GM21528 (cell line): ENCODE data around the gene LILRA5.
"Not testable (repeated sequence)": the region's sequence is repeated elsewhere in the genome, so short reads cannot be mapped to it uniquely, and the experiment has no call there.

Experiments used
- ATAC-seq: cut with Tn5 transposase; IDR thresholded peaks from one replicate; pipeline ENCODE4 v1.9.1; 2021; ENCODE audit warnings: mild to moderate bottlenecking, moderate library complexity; ENCODE audit not compliant: unreplicated experiment, low FRiP score

The LILRA5 gene

DNA sequence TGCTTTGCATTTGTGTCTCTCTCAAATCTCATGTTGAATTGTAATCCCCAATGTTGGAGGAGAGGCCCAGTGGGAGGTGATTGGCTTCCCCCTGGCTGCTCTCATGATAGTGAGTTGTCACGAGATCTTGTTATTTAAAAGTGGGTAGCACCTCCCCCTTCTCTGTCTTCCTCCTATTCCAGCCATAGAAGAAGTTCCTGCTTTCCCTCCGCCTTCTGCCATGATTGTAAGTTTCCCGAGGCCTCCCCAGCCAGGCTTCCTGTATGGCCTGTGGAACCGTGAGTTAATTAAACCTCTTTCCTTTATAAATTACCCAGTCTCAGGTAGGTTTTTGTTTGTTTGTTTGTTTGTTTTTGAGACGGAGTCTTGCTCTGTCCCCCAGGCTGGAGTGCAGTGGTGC, 22.2 kb upstream of the LILRA5 start:
- ATAC-seq = no peak

GRCh38 chr19:54333586-54334298, 20.8 kb upstream of the LILRA5 start:
- no peak for ATAC-seq

- ATAC-seq = no peak
Measured at GRCh38 chr19:54332149-54332548, 19.2 kb upstream of the LILRA5 start.

GRCh38 chr19:54331626-54332025, 18.7 kb upstream of the LILRA5 start:
- no peak for ATAC-seq

GRCh38 chr19:54329476-54330165, 16.7 kb upstream of the LILRA5 start:
- no peak for ATAC-seq

DNA sequence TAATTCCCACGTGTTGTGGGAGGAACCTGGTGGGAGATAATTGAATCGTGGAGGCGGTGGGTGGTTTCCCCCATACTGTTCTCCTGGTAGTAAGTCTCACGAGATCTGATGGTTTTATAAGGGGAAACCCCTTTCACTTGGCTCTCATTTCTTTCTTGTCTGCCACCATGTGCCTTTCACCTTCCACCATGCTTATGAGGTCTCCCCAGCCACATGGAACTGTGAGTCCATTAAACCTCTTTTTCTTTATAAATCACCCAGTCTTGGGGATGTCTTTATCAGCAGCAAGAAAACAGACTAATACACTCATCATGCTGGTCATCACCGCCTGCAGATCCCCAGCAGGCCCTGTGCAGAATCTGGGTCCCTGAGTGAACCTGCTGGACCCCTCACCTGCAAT, 15.8 kb upstream of the LILRA5 start:
- not testable (repeated sequence) for ATAC-seq

GRCh38 chr19:54325631-54326030, 12.7 kb upstream of the LILRA5 start:
- no peak for ATAC-seq

DNA sequence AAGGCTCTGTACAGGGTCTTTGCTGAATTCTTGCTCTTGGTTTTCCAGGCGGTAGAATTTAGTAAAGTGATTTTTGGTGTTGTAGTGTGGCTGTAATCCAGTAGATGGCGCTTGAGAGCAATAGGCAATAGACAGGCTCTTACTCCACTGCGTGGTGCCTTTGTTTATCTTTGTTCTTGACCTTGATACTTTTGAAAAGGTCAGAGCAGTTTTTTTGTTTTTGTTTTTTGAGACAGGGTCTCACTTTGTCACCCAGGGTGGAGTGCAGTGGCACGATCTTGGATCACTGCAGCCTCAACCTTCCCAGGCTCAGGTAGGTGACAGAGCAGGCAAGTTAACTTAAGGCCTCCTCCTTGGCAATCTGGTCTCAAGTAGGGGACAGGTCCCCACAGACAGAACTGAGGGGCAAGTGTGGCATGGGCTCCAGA, 12.2 kb upstream of the LILRA5 start:
- ATAC-seq = no peak

DNA sequence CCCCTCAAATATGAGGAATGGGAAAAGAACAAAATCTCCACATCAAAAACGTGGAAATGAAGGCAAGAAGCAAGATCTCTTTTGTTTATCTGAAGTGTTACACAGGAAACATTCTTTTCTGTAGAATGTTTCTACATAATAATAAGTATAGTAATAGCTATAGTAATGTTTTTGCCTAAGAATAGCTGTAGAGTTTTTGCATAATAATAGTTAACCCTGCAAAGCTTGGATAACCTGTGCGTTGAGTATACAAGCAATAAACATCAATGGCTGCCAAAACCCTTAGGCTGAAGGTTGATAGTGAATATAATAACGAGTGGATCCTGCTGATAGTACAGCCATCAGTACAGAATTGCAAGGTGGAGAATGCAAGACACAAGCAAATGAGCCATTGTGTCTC, 11.1 kb upstream of the LILRA5 start:
- ATAC-seq = no peak

- not testable (repeated sequence) for ATAC-seq
Measured at GRCh38 chr19:54322934-54323333, 10.0 kb upstream of the LILRA5 start.

DNA sequence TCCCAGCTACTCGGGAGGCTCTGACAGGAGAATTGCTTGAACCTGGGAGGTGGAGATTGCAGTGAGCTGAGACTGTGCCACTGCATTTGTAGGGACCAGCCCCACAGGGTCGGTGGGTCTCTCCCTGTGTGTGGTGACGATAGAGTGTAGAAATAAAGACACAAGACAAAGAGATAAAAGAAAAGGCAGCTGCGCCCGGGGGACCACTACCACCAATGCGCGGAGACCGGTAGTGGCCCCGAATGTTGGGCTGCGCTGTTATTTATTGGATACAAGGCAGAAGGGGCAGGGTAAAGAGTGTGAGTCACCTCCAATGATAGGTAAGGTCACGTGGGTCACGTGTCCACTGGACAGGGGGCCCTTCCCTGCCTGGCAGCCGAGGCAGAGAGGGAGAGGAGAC, 9.3 kb upstream of the LILRA5 start:
- not testable (repeated sequence) for ATAC-seq

- no peak for ATAC-seq
Measured at GRCh38 chr19:54319892-54320670, 7.1 kb upstream of the LILRA5 start.

- no peak for ATAC-seq
Measured at GRCh38 chr19:54319049-54319448, 6.1 kb upstream of the LILRA5 start.

GRCh38 chr19:54317965-54318240, 4.9 kb upstream of the LILRA5 start:
- no peak for ATAC-seq

- no peak for ATAC-seq
Measured at GRCh38 chr19:54317108-54317964, 4.4 kb upstream of the LILRA5 start.

GRCh38 chr19:54316746-54317107, 3.8 kb upstream of the LILRA5 start:
- no peak for ATAC-seq

GRCh38 chr19:54315956-54316355, 3.0 kb upstream of the LILRA5 start:
- ATAC-seq = no peak

GRCh38 chr19:54312011-54312410, 955 bp downstream of the LILRA5 start:
- ATAC-seq = no peak

DNA sequence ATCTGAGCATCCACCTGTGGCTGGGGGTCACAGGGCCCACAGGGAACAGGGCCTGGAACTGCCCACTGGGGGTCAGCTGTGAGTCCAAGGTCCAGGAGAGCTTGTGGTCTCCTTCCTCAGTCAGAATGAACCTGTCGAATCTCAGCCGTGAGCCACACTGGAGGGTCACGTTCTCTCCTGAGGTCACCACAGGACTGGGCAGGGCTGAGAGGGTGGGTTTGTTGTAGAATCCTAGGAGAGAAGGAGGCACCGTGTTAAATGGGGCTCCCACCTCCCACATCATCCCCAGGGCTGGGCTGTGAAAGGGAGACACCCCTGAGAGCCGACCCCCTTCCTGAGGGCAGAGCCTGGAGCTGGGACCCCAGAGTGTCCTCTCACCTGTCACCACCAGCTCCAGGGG, 1.5 kb downstream of the LILRA5 start:
- ATAC-seq = no peak

DNA sequence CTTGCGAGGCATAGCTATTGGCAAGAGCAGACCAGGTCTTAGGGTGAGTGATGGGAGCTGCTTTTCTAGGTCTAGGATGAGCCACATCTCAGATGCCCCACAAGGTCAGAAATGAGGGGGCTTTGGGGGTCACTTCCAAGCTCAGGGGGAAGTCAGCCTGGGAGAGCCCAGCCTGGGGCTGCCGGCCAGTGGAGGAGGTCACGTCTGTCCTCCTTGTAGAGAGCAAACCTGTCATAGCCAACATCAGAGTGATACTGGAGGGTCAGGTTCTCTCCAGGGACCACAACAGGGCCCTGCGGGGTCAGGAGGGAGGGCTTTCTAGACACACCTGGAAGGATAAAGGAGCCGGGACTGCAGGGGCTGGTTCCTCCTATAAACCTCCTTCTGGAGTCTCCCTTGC, 2.4 kb downstream of the LILRA5 start:
- ATAC-seq = no peak

DNA sequence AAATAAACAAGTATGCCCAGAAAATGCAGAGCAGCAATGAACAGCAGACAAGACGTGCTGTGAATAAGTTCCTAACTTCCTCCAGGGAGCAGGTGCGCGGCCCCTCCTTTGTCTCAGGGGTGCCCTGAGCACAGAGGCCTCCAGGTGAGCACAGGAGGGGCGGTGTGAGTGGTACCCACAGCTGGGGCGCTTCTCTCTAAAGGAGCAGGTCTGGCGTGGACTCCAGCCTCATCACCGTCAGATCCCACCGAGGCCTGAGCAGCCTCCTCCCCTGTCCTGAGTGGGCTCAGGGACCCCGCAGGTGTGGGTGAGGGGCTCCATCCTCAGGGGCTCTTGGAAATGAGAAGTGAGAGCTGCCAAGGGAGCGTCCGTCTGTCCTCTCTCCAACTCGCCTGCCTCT, 3.2 kb downstream of the LILRA5 start:
- ATAC-seq = no peak
